Astrocyte (in vitro differentiated cells and primary cell): ENCODE measurements around the gene RAD51B. TPM values are rescaled to one million over a fixed set of nuclear protein-coding genes. Genes with fewer than 3 reads are reported as not detected.

Source experiments
- DNase-seq: peaks from one replicate; pipeline ENCODE4 v3.0.0-alpha.2; 2010; ENCODE audit warnings: low read depth
- FAIRE-seq: peaks from 2 replicates; lab custom pipeline; 2011; peaks lifted over from hg19 to GRCh38; lab: Jason Lieb, UNC
- H2AFZ ChIP-seq: 2 replicates; pipeline ENCODE4 v1.6.0; 2012; ENCODE audit warnings: low read depth, low read length, inconsistent platforms
- H3K27ac ChIP-seq: 2 replicates; pipeline ENCODE4 v1.5.1; 2011; ENCODE audit warnings: low read depth, low read length, inconsistent platforms
- H3K27me3 ChIP-seq: 2 replicates; pipeline ENCODE4 v1.6.0; 2011; ENCODE audit warnings: low read length, inconsistent platforms; ENCODE audit not compliant: insufficient read depth
- H3K36me3 ChIP-seq: 2 replicates; pipeline ENCODE4 v1.5.1; 2011; ENCODE audit warnings: low read length, inconsistent platforms; ENCODE audit not compliant: insufficient read depth
- H3K4me1 ChIP-seq: 2 replicates; pipeline ENCODE4 v1.5.1; 2011; ENCODE audit warnings: low read length, inconsistent platforms; ENCODE audit not compliant: insufficient read depth
- H3K4me2 ChIP-seq: 2 replicates; pipeline ENCODE4 v1.6.0; 2012; ENCODE audit warnings: low read length, inconsistent platforms
- H3K4me3 ChIP-seq: 2 replicates; pipeline ENCODE4 v1.5.1; 2011; ENCODE audit warnings: low read depth, mild to moderate bottlenecking, low read length, inconsistent platforms; ENCODE audit not compliant: insufficient read depth
- H3K79me2 ChIP-seq: 2 replicates; pipeline ENCODE4 v1.6.0; 2012; ENCODE audit warnings: mild to moderate bottlenecking, low read length, inconsistent platforms; ENCODE audit not compliant: insufficient read depth
- H3K9ac ChIP-seq: 2 replicates; pipeline ENCODE4 v1.6.0; 2012; ENCODE audit warnings: mild to moderate bottlenecking, low read length, inconsistent platforms
- H3K9me3 ChIP-seq: 2 replicates; pipeline ENCODE4 v1.5.1; 2012; ENCODE audit warnings: low read depth, mild to moderate bottlenecking, low read length, inconsistent platforms; ENCODE audit not compliant: insufficient read depth
- H4K20me1 ChIP-seq: 2 replicates; pipeline ENCODE4 v1.6.0; 2012; ENCODE audit warnings: low read length, inconsistent platforms; ENCODE audit not compliant: insufficient read depth
- H3K27ac Mint-ChIP-seq: one replicate; pipeline ENCODE4 v1.8.0; 2021; ENCODE audit warnings: mild to moderate bottlenecking, mixed read lengths; ENCODE audit not compliant: unreplicated experiment
- H3K27me3 Mint-ChIP-seq: one replicate; pipeline ENCODE4 v1.8.0; 2021; ENCODE audit warnings: low read depth, mixed read lengths; ENCODE audit not compliant: unreplicated experiment
- H3K36me3 Mint-ChIP-seq: one replicate; pipeline ENCODE4 v1.8.0; 2021; ENCODE audit warnings: low read depth, mixed read lengths; ENCODE audit not compliant: unreplicated experiment
- H3K4me1 Mint-ChIP-seq: one replicate; pipeline ENCODE4 v1.8.0; 2021; ENCODE audit warnings: low read depth, mixed read lengths; ENCODE audit not compliant: unreplicated experiment
- H3K4me3 Mint-ChIP-seq: one replicate; pipeline ENCODE4 v1.8.0; 2021; ENCODE audit warnings: mild to moderate bottlenecking, moderate library complexity, mixed read lengths; ENCODE audit not compliant: unreplicated experiment
- H3K9me3 Mint-ChIP-seq: one replicate; pipeline ENCODE4 v1.8.0; 2021; ENCODE audit warnings: mild to moderate bottlenecking, mixed read lengths; ENCODE audit not compliant: unreplicated experiment
- CTCF ChIP-seq: IDR thresholded peaks from 2 replicates; pipeline ENCODE4 v1.5.1; 2011; ENCODE audit warnings: low read depth, mild to moderate bottlenecking, inconsistent platforms, low read length, moderate library complexity; ENCODE audit not compliant: insufficient read depth
- EZH2 ChIP-seq: IDR thresholded peaks from 2 replicates; pipeline ENCODE4 v1.6.1; 2012; ENCODE audit warnings: mild to moderate bottlenecking, low read length, inconsistent platforms; ENCODE audit not compliant: insufficient read depth
- total RNA-seq: library from RNA; stranded (reverse); gene quantifications from 2 replicates; pipeline ENCODE4 v1.2.1, GENCODE V29; 2021

Gene RAD51B
- total RNA-seq, 1 donor from 2014 or later, result 10.8 TPM

- Histone ChIP-seq H3K9ac (no peak overlapping the region), H3K9me3 (no peaks in the 10 kb centered on the region), H2AFZ (no peak overlapping the region), H3K4me3 (no peak overlapping the region), H3K27me3 (no peaks in the 10 kb centered on the region), H3K4me2 (no peak overlapping the region), H3K79me2 (no peaks in the 10 kb centered on the region), H3K36me3 (no peaks in the 10 kb centered on the region), H4K20me1 (no peaks in the 10 kb centered on the region), H3K4me1 (no peaks in the 10 kb centered on the region), H3K27ac (no peak overlapping the region)
- Mint-ChIP-seq H3K27me3 (no peaks in the 10 kb centered on the region), H3K4me3 (no peak overlapping the region), H3K27ac (no peak overlapping the region), H3K9me3 (no peaks in the 10 kb centered on the region), H3K36me3 (no peaks in the 10 kb centered on the region), H3K4me1 (peaks cover 7% of the 10 kb centered on the region)
- no peak for FAIRE-seq
- TF ChIP-seq CTCF (no peak), EZH2 (no peak)
- DNase-seq, result no peak
These were observed 402.6 kb downstream of the RAD51B start for GRCh38 chr14:68222154-68222553.

GRCh38 chr14:68222726-68223125 lies 403.1 kb downstream of the RAD51B start:
- H3K36me3 Mint-ChIP-seq, result no peaks in the 10 kb centered on the region
- Histone ChIP-seq H3K4me2 (no peak overlapping the region), H3K36me3 (no peaks in the 10 kb centered on the region), H2AFZ (no peak overlapping the region), H3K9me3 (no peaks in the 10 kb centered on the region), H3K4me1 (no peaks in the 10 kb centered on the region), H3K27me3 (no peaks in the 10 kb centered on the region), H4K20me1 (no peaks in the 10 kb centered on the region), H3K9ac (no peak overlapping the region), H3K4me3 (no peak overlapping the region), H3K27ac (no peak overlapping the region), H3K79me2 (no peaks in the 10 kb centered on the region)
- FAIRE-seq (no peak), DNase-seq (no peak)
- no peak overlapping the region for H3K27ac Mint-ChIP-seq
- H3K27me3 Mint-ChIP-seq, result no peaks in the 10 kb centered on the region
- no peak overlapping the region for H3K4me3 Mint-ChIP-seq
- TF ChIP-seq EZH2 (no peak), CTCF (no peak)
- H3K4me1 Mint-ChIP-seq, result peaks cover 7% of the 10 kb centered on the region
- no peaks in the 10 kb centered on the region for H3K9me3 Mint-ChIP-seq

- no peaks in the 10 kb centered on the region for H3K4me1 ChIP-seq
- Mint-ChIP-seq H3K9me3 (no peaks in the 10 kb centered on the region), H3K27me3 (no peaks in the 10 kb centered on the region), H3K4me3 (no peak overlapping the region), H3K36me3 (no peaks in the 10 kb centered on the region), H3K4me1 (peaks cover 7% of the 10 kb centered on the region), H3K27ac (no peak overlapping the region)
- no peaks in the 10 kb centered on the region for H3K27me3 ChIP-seq
- no peak overlapping the region for H3K27ac ChIP-seq
- H3K9ac ChIP-seq, result no peak overlapping the region
- no peak for DNase-seq
- H3K36me3 ChIP-seq, result no peaks in the 10 kb centered on the region
- H4K20me1 ChIP-seq, result no peaks in the 10 kb centered on the region
- no peak overlapping the region for H3K4me3 ChIP-seq
- H3K9me3 ChIP-seq, result no peaks in the 10 kb centered on the region
- H3K79me2 ChIP-seq, result no peaks in the 10 kb centered on the region
- H2AFZ ChIP-seq, result no peak overlapping the region
- no peak for TF ChIP-seq CTCF
- no peak for FAIRE-seq
- H3K4me2 ChIP-seq, result no peak overlapping the region
These were observed 404.1 kb downstream of the RAD51B start for GRCh38 chr14:68223631-68224030.
